ENCODE data around the gene SELE.

- TF ChIP-seq CTCF (IDR thresholded peaks at IDR 0.05; ENCODE audit: low read depth, low read length) (no peak), MAX (IDR thresholded peaks at IDR 0.05; ENCODE audit: low read depth, low read length) (no peak), POLR2A (IDR thresholded peaks at IDR 0.05; ENCODE audit: extremely low read depth, insufficient read length) (no peak)
Observed at GRCh38 chr1:169776440-169776839, 42.6 kb upstream of the SELE start.

All from NB4 (cell line).